Spleen (tissue), 7 donors: ENCODE data around the gene BMPR1A.

ENCODE experiments used
- POLR2A ChIP-seq, 3 donors: fragments of 450-650 bp; IDR thresholded peaks; one replicate each; pipeline ENCODE4 v1.5.1; 2017; ENCODE audit warnings: antibody characterized with exemption in 3 of 3, mild to moderate bottlenecking in 1 of 3
- TF ChIP-seq, protein P1 (sequence below), 11 experiments: fragments of 200-600 bp in 7 of 11; fragments of 450-650 bp in 4 of 11; sonication (generic) in 4 of 11; IDR thresholded peaks in 8 of 11; conservative IDR thresholded peaks in 3 of 11; 1 replicate in 7 of 11; 2 replicates in 4 of 11; pipeline versions ENCODE4 v1.4.0 to v1.8.0; 2016 to 2021; ENCODE audit warnings: antibody characterized with exemption in 11 of 11, inconsistent platforms in 4 of 11, mild to moderate bottlenecking in 1 of 11
- donor health status: DM: no; HTN: no; CAD: no; lungs with moderate emphysema.
- donor health status: DM: no; HTN: no; CAD: no.
- donor health status: DM: no; HTN: no; CAD: no.

DNA sequence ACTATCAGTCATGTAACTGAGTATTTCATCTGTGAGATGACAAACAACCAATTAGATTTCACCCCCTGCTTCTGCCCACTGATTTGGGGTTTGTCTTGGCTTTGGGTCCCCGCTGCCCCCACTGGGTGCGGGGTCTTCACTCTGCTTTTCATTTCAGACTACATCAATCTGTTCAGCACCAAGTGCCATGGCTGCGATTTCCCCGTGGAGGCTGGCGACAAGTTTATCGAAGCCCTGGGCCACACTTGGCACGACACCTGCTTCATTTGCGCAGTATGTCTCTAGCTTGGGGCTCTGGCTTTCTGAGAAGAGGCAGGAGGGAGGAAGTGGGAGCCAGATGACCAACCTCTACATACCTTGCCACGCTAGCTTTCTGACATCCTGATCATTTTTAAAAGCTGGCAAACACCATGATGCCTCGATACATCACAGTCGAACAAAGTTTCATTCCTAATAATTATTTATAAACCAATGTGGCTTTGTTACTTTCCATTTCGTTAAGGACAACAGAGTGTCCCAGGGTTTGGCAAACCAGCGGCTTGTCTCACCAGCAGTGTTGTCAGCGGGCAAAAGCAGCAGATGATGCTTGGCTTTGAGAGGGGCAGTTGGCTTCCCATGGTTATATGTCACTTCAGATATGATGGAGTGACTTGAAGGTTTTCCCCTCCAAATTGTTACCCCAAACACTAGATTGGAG is 30.3 kb upstream of the BMPR1A start:
- TF ChIP-seq, protein P1, sequence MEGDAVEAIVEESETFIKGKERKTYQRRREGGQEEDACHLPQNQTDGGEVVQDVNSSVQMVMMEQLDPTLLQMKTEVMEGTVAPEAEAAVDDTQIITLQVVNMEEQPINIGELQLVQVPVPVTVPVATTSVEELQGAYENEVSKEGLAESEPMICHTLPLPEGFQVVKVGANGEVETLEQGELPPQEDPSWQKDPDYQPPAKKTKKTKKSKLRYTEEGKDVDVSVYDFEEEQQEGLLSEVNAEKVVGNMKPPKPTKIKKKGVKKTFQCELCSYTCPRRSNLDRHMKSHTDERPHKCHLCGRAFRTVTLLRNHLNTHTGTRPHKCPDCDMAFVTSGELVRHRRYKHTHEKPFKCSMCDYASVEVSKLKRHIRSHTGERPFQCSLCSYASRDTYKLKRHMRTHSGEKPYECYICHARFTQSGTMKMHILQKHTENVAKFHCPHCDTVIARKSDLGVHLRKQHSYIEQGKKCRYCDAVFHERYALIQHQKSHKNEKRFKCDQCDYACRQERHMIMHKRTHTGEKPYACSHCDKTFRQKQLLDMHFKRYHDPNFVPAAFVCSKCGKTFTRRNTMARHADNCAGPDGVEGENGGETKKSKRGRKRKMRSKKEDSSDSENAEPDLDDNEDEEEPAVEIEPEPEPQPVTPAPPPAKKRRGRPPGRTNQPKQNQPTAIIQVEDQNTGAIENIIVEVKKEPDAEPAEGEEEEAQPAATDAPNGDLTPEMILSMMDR (IDR thresholded peaks at IDR 0.05 in 8 of 11, conservative IDR thresholded peaks at IDR 0.05 in 3 of 11), result no peak
- TF ChIP-seq POLR2A (IDR thresholded peaks at IDR 0.05), result no peak
